HG02938 (cell line): ENCODE measurements around the gene SBNO1.
"Not testable (repeated sequence)": the region's sequence is repeated elsewhere in the genome, so short reads cannot be mapped to it uniquely, and the experiment has no call there.

Experiments used
- ATAC-seq: cut with Tn5 transposase; IDR thresholded peaks from one replicate; pipeline ENCODE4 v1.9.1; 2021; ENCODE audit warnings: mild to moderate bottlenecking, moderate library complexity; ENCODE audit not compliant: unreplicated experiment

SBNO1 gene

DNA sequence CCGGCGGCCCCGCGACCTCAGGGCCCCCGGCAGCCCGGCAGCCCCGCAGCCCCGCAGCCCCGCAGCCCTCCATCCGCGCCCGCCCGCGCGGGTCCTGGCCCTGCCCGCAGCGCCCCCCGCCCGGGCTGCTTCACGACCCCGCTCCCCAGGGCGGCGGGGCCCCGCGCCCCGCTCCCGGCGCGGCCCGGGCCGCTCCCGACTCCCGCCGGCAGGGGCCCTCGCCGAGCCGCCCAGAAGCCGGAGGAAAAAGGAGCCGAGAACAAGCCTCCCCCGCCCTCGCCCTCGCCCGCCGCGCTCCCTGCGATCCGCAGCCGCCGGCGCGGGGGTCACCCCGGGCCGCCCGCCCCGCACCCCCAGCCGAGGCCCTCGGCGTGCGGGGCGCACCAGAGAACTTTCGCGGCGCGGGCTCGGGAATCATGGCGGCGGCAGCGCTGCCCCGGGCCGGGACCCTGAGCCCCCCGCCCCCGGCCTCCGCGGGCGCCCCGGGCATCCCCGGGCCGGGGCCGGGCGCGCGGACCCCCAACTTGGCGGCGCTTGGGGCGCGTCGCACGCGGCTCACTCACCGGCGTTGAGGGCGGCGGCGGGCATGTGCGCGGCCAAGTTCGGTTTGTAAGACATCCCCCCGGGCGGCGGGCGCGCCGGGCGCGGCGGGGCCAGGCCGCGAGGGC is 93.5 kb downstream of the SBNO1 start:
- no peak for ATAC-seq

DNA sequence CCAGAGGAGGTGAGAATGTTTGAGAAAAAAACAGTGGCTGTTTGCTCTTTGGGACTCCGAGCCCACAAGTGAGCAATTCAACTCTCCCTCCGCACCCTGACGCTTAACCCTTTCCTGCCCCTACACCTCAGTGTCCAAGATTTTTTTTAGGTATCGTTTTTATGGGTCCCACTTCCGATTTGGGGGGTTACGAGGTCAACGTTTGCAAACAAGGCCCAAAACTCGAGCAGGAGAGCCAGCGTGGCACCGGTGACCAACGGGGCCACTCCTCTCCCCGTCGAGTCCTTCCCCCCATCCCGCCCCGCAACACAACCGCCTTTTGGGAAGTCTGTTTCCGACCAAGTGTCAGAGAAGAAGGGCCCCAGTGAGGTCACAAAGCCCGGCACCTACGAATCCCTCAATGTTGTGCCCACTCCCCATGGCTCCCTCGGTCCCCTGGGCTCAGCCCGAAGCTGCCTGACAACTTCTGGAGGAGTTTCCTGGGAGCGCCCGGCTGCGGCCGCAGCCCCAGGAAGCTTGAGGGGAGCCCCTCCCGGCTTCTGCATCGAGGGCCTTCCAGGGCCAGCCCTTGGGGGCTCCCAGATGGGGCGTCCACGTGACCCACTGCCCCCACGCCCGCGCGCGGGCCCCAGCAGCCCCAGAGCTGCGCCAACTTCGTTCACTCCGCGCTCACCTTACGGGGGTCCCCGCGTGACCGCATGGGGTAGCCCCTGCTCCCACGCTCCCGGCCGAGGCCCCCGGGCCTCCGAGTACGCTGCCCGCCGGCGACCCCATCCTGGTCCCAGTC is 94.2 kb downstream of the SBNO1 start:
- ATAC-seq: no peak

DNA sequence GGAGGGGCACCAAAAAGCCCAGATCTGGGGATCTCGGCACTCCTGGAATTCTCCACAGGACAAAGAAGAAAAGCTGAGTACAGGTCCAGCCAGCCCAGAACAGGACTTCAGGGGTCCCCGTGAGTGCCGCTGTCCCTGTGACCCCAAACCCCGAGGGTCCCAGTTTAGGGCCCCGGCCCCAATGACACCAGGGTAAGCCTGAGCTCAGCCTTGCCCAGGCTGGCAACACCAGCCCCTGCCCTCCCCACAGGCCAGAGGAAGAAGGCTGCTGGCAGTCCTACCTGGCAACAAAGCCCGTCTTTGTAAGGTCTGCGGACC is 94.8 kb downstream of the SBNO1 start:
- no peak for ATAC-seq

DNA sequence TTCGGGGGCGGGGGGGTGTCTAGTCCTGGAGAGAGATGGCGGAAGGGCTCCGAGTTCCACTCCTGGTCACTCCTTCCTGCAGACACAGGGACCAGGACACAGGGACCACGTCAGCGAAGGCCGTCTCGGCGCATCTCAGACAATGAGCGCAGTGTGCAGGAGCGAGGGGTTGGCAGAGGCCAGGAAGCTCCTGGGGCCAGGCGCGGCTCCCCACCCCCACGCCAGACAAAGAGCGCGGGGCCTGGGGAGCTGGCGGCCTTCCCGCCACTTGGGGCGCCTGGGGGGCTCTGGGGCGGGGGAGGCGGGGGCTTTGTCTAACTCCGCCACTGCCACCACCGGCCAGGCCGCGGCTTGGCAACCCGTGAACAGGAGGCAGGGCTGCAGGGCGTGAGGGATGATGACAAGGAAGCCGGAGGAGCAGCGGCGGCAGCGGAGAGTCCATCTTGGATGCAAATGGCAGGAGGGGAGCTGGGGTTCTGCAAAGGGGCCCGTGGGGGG is 95.2 kb downstream of the SBNO1 start:
- no peak for ATAC-seq

DNA sequence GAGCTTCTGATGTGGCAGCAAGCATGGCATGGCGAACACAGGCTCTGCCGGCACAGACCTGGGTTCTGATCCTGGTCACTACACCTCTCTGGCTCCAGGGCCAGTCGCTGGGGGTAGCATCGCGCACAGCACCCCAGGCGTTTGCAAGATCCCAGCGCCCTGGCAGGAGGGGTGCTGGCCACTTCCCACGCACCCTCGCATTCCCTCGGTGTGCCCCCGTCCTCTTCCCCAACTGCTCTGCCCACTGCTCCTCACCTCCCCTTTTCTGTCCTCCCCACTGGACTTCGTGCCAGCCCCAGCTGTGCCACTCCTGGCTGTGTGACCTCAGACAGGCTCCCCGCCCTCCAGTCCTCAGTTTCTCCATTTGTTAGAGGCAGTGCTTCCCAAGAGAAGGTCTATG is 95.8 kb downstream of the SBNO1 start:
- no peak for ATAC-seq

DNA sequence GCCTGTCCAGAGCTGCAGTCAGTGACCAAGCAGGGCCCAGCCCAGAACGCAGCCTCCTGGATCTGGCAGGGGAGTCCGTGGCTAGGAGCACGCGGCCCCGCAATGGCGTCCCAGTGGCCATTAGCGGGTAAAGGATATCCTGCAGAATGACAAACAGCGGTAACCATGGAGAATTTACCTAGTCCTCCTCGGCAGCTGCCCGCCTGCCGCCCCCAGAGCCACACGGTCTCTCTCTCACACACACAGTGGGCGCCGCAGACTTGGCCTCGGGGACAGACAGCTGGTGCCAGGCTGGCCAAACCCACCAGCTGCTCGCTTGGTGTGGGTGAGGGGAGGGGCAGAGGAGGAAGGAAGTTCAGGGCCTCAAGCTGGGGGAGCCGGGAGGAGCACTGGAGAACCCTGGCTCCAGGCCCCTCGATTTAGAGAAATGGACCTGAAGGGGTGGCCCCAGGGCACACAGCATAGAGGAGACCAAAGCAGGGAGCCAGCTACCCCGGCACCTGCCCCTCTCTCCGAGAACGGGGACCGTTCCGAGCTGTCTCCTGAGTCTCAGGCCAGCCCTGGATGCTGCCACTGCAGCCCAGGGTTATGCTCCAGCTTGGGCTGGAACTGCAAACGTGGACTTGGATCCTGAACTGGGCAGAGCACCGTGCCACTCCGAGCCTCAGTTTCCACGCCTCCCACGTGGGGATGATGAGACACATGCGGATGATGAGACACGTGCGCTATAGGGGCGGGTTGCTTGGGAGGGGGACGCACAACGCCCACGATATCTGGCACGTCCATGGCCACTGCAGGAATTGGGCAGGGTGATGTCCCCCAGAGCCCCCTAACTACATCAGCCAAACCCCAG is 96.4 kb downstream of the SBNO1 start:
- ATAC-seq: no peak

DNA sequence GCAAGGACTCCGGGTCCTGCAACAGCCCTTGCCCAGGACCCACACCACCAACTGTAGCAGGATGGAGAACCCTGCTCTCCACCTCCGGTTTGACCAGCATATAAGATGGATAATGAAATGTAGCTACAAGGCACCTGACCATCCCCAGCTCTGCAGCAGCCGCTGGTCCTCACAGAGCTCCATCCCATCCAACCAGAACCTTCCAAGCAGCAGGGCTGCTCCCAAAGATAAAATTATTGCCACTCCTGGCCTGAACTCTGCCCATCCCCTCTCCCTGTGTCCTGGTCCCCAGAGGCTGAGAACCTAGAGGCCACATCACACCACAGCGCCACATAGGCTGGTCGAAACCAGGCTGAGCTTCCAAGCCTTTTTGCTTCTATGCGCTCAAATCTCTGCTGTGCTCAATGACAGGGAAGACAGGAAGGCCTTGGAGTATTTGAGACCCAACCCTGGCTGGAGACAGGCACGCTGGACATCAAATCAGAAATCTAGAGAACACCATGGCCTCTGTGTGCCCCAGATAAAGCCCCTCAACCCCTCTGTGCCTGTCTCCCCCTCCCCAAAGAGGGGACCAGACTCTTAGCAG is 97.2 kb downstream of the SBNO1 start:
- no peak for ATAC-seq

DNA sequence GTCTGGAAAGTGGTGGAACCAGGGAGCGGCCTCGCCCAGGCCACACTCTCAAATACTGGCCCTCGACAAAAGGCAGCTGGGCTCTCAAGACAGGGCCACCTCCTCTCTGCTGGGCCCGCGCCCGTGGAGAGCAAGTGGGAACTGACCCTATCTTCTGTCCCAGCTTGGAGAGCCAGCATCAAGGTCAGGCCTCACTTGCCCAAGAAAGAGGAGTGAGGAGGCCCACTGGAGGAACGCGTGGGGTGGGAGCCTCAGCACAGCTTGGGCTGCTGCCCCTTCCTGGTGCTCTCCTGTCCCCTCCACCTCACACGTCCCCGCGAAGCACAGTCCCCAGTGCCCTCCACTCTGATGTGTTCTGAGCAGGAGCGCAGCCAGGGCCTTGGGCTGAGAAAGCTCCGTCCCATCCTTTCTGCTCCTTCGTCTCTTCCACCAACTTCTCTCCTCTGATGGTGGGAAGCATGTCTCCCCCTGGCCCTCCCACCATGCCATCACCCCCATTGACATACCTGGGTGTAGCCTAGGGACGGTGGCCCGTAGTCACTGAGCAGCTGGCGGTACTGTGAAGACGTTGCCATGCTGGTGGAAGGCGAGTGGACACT is 97.9 kb downstream of the SBNO1 start:
- no peak for ATAC-seq

DNA sequence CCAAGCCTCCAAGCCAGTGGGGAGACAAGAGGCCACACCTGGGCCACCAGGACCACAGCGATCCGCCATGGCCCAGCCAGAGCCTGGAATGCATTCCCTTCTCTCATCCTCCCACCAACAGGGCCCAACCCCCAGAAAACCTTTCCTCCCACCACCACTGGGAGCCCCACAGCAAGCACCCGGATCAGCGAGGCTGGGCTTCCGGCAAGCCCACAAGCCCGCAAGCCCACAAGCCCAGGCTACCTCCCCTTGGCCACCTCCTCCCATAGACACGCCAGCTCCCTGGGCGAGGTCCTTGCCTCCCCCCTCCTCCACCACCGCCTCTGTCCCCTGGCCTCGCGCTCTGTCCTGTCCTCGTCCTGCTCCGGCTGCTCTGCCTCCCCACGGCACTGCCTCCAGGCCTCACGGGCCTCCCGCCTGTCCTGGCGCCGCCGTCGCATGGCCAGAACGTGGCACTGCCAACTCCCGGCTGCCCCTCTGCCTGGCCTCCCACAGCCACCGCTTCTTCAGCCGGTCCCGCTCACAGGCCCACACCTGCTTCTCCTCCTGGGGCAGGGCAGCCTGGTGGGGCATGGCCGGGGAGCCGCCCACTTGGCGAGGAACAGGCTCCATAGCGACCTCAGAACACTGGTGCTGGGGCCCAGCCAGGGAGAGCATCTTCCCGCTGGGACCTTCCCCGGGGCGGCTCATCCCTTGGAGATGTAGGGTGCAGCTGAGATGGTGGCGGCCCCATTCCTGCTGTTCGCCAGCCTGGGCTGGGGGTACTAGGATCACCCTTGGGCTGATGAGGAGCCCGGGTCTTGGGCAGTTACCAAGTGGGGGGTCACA is 98.6 kb downstream of the SBNO1 start:
- ATAC-seq: no peak

DNA sequence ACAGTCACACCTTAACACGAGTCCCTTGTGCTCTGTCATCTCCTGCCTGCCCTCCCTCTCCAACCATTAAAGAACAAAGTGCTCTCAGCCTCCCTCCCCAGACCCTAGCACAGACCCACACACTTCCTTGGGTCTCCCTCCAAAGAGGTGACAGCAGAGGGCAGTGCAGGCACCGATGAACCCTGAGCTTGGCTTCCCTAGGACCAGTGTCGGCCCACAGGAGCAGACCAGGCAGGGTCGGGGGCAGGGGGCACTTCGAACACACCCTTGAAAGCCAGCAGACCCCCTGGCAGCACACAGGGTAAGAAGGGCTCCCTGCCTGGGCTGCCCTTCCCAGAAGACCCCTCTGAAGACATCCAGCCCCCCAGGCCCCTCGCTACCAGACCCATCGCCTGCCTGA is 100.0 kb downstream of the SBNO1 start:
- no peak for ATAC-seq

DNA sequence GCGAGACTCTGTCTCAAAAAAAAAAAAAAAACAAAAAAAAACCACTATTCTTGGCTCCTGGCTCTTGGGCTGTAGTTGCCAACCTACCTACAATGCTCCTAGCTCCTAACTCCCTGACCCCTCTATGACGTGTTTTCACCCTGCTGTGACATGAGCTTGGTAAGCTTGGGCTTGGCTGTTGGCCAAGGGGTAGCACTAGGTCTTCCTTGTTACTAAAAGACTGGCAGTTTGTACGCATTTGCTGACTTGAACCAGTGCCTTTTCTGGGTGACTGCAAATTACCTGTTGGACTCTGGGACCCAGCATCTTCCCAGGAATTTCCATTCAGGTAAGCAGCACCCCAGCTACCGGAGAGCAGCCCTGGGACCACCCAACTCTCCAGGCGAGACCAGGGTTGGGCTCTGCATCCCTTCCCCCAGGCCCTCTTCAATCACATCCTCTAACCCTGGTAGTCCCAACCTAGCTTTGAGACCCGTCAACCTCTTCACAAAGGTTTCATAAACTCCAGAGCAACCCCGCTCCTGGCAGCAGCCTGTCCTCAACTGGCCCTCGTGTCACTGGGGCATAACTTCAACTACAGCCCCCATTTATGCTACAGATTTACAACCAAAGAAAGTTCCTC is 101.3 kb downstream of the SBNO1 start:
- no peak for ATAC-seq

DNA sequence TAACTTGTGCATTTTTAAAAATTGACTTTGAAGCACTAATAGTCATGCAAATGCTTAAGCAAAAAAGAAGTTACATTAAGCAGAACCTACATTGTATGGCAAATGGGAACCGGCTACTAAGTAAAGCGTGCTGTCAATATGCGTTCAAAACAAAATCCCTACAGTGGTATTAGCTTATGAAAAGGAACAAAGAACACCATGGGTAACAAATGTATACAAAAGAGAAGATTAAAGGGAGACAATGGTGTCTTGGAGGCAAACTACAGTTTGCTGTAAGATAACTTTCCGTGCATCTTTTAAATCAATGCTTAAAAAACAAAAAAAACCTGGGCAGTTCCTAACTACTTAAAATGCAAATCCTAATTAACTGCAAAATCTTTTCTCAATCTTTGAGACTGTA is 103.5 kb downstream of the SBNO1 start:
- ATAC-seq: no peak

DNA sequence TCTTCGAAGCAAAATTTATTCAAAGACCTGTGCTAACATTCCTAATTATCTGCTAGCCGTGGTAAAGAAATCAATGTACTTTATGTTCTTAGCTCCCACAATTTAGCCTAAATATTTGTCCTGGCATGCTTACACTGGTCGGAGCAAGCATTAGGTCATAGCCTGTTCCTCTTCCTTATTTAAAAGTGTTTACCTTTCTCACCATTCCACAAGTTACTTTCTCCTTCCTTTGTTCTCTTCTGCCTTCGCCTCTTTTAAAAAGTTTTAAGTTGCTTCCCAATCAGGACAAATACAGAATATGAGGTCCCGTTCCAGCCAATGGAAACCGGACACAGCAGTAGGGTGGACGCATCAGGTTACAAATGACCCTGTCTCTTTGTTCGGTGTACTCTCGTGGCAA is 104.6 kb downstream of the SBNO1 start:
- no peak for ATAC-seq

DNA sequence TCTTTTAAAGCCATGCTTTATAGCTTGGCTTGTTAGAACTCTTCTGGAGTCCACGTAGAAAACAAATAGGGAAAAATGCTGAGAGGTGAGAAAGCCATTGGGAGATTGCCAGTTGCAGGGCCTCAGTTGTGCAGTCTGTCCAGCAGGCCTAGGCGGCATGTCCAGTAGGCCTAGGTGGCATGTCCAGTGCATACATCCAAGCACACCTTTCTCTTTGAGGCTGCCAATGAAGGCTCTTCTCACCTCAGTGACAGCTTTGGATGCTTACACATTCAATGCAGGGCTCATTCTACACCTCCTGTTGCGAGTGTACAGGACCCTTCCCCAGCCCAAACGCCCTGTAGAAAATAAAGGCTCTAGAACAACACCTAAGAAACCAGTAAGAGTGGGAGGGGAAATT is 106.1 kb downstream of the SBNO1 start:
- ATAC-seq: no peak

DNA sequence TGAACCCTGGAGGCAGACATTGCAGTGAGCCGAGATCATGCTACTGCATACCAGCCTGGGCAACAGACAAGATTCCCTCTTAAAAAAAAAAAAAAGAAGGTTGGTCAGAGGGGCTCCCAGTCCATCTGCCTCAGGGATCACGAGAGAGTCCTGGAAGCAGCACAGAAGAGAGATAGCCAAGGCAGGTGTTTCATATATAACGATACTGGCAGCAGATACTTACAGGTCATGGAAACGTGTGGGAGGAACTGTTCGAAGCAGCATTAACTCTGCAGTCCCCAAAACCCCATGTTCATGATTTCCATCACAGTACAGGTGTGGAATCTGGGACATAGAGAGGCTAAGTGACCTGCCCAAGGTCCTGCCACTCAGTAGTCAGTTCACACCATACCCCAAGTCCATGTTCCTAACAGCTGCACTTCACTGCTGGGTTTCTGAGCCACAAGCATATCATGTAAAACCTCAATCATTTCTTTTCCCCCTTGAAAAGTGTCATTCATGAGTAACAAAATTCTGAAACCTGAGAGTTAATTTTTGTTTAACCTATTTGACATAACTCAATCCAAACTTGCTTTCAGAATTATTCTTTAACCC is 109.7 kb downstream of the SBNO1 start:
- ATAC-seq: no peak

DNA sequence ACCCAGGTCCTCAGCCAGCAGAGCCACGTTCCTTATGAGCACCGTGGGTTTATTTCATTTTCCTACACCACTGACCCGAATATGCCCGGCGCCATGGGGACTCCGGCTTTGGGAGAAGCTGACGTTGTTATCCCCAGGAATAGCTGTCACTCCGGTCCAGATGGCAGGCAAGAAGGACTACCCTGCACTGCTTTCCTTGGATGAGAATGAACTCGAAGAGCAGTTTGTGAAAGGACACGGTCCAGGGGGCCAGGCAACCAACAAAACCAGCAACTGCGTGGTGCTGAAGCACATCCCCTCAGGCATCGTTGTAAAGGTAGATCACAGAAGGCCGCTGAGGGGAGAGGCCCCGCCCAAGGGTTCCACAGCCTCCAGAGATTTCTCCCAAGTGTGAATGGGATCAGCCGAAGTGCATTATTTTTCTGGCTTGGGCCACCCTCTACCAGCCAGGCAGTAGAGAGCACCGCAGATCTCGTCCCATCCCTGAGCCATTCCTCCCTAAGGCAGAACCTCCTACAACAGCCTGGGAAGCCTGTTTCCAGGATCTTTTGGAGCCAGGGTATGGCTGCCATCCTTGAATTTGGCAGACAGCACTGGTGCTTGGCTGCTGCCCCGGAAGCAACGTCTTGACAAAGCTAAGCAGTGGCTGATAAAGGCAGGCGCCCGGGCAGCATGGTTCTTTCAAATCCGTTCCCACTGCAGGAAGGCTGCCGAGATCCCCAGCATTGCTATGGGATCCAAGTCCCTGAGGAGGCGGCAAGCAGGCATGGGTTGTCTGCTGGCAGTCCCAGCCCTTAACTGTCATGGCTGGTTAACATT is 110.8 kb downstream of the SBNO1 start:
- no peak for ATAC-seq

DNA sequence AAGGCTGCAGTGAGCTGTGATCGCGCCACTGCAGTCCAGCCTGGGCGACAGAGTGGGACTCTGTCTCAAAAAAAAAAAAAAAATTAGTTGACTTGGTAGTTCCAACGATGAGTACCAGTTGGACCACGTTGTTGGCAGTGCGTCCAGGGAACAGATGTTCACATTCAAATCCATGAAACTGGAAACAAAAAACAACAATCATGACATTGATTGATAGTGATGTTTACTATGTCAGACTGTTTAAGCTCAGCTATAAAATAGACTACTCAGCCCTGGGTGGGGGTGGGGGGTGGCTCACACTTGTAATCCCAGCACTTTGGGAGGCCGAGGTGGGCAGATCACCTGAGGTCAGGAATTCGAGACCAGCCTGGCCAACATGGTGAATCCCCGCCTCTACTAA is 112.3 kb downstream of the SBNO1 start:
- not testable (repeated sequence) for ATAC-seq

DNA sequence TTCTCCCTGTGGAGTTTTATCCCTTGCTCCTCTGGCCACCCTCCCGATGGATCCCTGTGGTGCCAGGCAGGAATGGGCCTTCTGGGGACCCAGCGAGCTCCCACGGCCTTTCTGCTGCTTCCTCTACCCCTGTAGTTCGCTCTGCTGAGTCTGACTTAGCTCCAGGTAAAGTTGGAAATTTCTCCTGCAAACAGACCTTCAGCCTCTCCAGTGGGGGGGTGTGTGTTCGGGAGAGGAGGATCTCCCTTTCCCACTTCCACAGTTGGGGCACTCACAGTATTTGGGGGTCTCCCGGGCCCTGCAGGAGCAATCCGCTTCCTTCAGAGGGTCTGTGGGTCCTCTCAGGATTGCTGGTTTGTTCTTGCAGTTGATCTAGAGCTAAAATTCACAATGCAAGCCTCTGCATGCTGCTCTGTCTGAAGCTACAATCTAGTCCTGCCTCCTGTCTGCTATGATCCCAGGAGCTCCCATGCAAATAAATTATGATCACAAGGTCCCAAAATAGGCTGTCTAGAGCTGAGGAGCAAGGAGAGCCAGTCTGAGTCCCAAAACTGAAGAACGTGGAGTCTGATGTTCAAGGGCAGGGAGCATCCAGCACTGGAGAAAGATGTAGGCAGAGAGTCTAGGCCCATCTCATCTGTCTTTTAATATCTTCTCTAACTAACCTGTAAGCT is 113.1 kb downstream of the SBNO1 start:
- ATAC-seq: no peak
